Measurements from ENCODE around the gene PPP1R2.
"Not testable (repeated sequence)": the region's sequence is repeated elsewhere in the genome, so short reads cannot be mapped to it uniquely, and the experiment has no call there.

PPP1R2 gene

DNA sequence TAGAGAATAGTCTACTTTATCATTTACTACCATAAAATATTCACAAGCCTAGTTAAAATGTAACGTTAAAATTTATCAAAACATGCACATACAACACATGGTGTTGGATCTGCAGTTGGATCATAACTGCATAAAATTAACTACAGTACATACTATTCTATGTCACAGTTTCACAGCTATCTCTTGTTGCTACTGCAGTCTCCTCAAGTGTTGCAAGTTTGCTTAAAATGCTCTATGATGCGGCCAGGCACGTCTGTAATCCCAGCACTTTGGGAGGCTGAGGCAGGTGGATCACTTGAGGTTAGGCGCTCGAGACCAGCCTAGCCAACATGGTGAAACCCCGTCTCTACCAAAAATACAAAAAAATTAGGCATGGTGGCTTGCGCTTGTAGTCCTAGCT, 10.3 kb downstream of the PPP1R2 start:
- DNase-seq, result no peak

DNA sequence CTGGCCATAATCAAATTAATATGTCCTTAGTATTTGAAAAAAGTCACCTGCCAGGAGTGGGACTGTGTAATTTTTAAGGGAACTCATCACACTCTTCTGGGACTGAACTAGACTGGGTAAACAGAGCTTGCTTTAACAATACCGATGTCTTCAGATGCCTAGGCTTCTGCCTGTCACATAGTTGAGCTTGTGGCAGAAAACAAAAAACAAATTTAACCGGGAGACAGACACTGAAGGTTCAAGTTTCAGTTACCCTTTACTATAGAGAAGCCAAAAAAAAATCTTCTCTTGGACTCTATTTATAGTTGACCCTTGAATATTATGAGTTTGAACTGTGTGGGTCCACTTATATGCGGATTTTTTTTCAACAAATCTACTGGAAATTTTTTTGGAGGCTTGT, 10.8 kb downstream of the PPP1R2 start:
- no peak for DNase-seq

DNA sequence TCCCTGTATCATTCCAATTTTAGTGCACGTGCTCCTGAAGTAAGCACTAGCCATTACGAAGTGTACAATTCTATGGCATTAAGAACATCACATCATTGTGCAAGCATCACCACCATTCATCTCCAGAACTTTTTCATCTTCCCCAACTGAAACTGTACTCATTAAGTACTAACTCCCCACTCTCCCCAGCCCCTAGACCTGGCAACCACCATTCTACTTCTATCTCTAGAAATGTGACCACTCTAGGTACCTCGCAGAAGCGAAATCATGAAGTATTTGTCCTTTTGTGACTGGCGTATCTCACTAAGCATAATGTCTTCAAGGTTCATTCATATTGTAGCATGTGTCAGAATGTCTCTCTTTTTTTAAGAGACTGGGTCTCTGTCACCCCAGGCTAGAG, 11.4 kb downstream of the PPP1R2 start:
- DNase-seq, result no peak

- no peak for DNase-seq
These were observed 16.6 kb downstream of the PPP1R2 start for GRCh38 chr3:195526492-195526891.

- DNase-seq, result no peak
These were observed 18.8 kb downstream of the PPP1R2 start for GRCh38 chr3:195524171-195524896.

GRCh38 chr3:195522254-195523023, 20.7 kb downstream of the PPP1R2 start:
- peak; percentile 50 to 57 for DNase-seq

- peak in 1 of 2 experiments; percentile 42 for DNase-seq
These were observed 26.1 kb downstream of the PPP1R2 start for GRCh38 chr3:195517030-195517429.

DNA sequence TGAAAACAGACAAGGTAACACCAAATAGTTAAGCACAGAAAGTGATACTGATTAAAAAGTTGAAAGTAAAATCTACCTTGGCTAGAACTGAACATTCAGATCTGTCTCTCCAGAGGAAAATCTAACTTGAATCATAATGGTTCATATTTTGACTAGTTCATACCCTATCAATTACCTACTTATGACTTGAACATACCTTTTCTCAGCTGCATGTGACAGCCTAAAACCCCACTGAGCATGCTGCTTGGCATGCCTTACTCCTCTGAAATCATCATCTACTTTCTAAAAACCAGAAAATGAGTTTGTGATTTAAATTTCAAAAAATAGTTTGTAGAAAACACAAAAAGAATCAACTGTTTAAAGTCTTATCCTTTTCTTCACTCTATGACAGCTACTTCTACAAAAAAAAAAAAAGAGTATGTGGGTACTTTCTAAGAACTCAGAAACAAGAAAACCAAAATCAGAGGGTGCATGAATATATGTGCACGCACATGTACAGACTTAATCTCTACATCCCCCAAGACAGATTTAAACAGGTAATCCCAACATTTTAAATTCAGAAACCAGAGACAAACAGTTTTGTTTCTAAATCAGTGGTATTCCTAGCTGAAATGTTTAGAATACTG, 28.4 kb downstream of the PPP1R2 start:
- not testable (repeated sequence) for DNase-seq

DNA sequence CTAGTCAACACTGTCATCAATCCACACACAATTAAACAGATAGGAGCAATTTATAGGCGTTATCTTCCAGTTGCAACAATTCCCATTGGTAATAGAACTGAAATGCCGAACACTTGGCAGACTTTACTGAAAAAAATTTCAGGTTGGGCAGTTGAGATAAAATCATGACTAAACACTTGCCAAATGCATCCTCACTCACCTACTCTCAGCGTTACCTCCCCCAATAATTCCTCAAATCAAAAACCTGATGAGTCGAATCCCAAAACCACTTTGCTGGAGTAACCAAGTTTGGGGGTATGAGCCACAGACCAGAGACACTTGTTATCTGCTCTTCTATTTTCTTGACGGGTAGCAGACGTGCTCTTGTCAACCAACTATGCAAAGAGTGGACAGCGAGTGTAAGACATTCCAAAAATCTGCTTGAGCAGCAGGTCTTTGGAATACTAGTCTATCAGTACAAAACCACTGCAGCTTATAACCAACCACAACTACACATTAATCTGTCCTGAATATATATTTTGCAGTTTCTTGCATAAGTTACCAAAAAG, 30.3 kb downstream of the PPP1R2 start:
- no peak for DNase-seq

DNA sequence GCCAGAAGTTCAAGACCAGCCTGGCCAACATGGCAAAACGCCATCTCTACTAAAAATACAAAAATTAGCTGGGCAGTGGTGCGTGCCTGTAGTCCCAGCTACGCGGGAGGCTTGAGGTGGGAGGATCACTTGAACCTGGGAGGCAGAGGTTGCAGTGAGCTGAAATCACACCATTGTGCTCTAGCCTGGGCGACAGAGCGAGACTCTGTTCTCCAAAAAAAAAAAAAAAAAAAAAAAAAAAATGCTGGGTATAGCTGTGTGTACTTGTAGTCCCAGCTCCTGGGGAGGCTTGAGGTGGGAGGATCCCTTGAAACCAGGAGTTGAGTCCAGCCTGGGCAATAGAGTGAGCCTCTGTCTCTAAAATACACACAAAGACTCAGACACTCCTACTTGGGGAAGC, 32.0 kb downstream of the PPP1R2 start:
- no peak for DNase-seq

DNA sequence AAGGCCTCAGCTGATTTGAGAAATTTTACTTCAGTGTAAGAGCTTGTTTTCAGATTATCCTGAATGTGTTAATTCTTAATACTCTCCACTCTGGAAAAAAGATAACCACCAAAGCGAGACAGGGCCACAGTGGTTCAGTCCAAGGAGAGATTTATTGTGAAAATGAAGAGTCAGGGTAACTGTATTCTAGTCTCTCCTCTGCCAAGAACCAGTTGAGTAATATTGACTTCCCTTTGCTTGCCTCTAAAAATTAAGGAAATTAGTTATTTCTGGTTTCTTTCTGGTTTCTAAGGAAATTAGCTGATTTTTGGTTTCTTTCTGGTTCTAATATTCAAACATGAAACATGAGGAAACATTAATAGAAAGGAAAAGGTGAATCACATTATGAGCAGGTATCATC, 34.9 kb downstream of the PPP1R2 start:
- no peak for DNase-seq

GRCh38 chr3:195475614-195476013, 67.5 kb downstream of the PPP1R2 start:
- DNase-seq, result no peak

DNA sequence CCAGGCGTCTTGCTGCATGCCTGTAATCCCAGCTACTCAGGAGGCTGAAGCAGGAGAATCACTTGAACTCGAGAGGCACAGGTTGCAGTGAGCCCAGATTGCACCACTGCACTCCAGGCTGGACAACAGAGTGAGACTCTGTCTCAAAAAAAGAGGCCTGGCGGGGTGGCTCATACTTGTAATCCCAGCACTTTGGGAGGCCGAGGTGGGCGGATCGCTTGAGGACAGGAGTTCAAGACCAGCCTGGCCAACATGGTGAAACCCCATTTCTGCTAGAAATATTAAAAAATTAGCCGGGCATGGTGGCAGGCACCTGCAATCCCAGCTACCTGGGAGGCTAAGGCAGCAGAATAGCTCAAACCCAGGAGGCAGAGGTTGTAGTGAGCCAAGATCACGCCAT, 68.0 kb downstream of the PPP1R2 start:
- DNase-seq, result not testable (repeated sequence)

- no peak for DNase-seq
These were observed 74.3 kb downstream of the PPP1R2 start for GRCh38 chr3:195468841-195469240.

GRCh38 chr3:195468391-195468776, 74.7 kb downstream of the PPP1R2 start:
- no peak for DNase-seq

DNA sequence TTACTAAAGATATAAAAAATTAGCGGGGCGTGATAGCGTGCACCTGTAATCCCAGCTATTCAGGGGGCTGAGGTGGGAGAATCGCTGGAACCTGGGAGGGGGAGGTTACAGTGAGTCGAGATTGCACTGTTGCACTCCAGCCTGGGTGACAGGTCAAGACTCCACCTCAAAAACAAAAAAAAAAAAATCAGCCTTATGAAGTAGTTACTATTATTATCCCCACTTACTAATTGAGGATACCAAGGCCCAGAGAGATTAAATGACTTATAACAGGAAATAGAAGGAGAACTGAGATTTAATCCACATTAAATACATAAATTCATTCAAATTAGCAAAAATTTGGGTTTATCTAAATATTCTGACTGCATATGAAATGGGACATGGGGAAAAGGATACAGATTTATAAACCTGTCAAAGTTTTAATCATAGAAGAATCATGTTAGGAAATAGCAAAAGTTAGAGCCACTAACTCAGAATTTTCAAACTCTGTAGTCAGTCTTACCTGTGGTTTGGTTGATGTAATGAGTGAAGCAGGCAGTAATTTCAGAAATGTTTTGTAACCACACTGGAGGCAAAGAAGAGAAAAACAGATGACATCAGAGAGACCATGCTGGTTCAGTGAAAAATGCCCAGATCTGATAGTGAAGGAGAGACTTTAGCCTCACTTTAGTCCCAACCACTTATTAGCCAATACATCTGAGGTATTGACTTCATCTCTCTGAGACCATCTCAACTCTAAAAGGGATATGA, 75.3 kb downstream of the PPP1R2 start:
- no peak for DNase-seq

GRCh38 chr3:195466251-195466650, 76.9 kb downstream of the PPP1R2 start:
- no peak for DNase-seq
